ENCODE results near the gene KCNQ1. TPM values are rescaled to one million over a fixed set of nuclear protein-coding genes. Genes with fewer than 3 reads are reported as not detected.
A peak's percentile ranks its signal among the peaks of the same experiment; 100 is the strongest.

KCNQ1 gene
- total RNA-seq, 3 donors from 2014 or later: 3.6 to 6.2 (median 5.1) TPM

DNA sequence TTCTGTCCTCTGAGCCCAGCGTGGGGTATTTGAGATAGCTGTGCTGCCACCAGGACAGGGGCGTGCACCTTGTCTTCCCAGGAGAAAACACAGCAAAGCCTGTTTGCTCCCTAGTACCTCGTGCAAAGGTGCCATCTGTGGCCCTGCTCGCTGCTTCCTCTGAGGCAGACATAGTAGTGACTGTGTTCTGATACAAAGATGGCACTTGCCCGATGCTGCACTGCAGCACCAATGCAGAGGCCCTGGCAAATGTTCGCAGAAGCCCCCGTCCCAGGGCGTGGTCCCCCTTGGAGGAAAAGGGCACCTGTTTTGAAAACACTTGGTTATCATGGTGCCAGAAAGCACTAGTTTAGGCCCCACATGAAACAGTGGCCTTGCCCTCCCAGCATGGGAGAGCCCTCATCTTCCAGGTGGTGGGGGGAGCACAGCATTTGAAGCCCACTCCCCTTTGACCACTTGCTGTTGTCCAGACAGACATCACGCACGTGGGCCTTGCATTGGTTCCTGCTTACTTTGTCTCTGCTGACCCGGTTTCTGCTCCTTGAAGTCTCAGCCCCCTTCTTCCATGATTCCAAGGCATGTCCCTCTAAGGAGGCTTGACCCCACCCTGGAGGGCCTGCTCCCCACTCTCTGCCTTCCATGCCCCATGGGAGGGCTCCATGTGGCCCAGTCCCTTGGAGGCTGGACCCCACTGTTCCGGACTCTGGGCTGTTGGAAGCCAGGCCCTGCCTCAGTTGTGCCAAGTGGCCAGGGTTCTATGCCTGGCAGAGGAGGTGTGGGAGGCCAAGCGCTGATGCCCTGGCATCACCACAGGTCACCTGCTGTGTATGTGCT lies 145.5 kb downstream of the KCNQ1 start:
- DNase-seq (ENCODE audit: low spot score in 2 of 2): no peak

GRCh38 chr11:2590965-2591754 lies 146.4 kb downstream of the KCNQ1 start:
- H3K27me3 ChIP-seq: no peaks in the 10 kb centered on the region
- peak in 1 of 2 donors; percentile 16 for DNase-seq (ENCODE audit: low spot score in 2 of 2)
- H3K36me3 ChIP-seq: no peaks in the 10 kb centered on the region
- TF ChIP-seq POLR2A (IDR thresholded peaks at IDR 0.05) (no peak), POLR2AphosphoS5 (IDR thresholded peaks at IDR 0.05) (no peak)
- no peaks in the 10 kb centered on the region for H3K4me1 ChIP-seq
- H3K27ac ChIP-seq: no peak overlapping the region
- intact Hi-C loops (cut with DNase I; ENCODE audit: low total_unique reads): no loop called here
- peaks cover 0 to 4% of the 10 kb centered on the region in 2 donors for H3K9me3 ChIP-seq
- H3K4me3 ChIP-seq: no peak overlapping the region

More for the DNA sequence above, 145.5 kb downstream of the KCNQ1 start:
- Histone ChIP-seq H3K9me3 (peaks cover 0 to 4% of the 10 kb centered on the region in 2 donors), H3K4me1 (no peaks in the 10 kb centered on the region), H3K27me3 (no peaks in the 10 kb centered on the region), H3K27ac (no peak overlapping the region), H3K36me3 (no peaks in the 10 kb centered on the region), H3K4me3 (no peak overlapping the region)
- no peak for TF ChIP-seq CTCF (IDR thresholded peaks at IDR 0.05)
- no peak for TF ChIP-seq POLR2AphosphoS5 (IDR thresholded peaks at IDR 0.05)
- no peak for TF ChIP-seq POLR2A (IDR thresholded peaks at IDR 0.05)
- intact Hi-C loops (cut with DNase I; ENCODE audit: low total_unique reads): no loop called here

- Histone ChIP-seq H3K4me3 (no peak overlapping the region), H3K9me3 (peaks cover 0 to 4% of the 10 kb centered on the region in 2 donors), H3K36me3 (no peaks in the 10 kb centered on the region), H3K27ac (no peak overlapping the region), H3K4me1 (no peaks in the 10 kb centered on the region), H3K27me3 (no peaks in the 10 kb centered on the region)
- DNase-seq (ENCODE audit: low spot score in 2 of 2): no peak
- TF ChIP-seq POLR2A (IDR thresholded peaks at IDR 0.05) (no peak), POLR2AphosphoS5 (IDR thresholded peaks at IDR 0.05) (no peak), CTCF (IDR thresholded peaks at IDR 0.05) (no peak)
- intact Hi-C loops (cut with DNase I; ENCODE audit: low total_unique reads): no loop called here
These were observed 147.0 kb downstream of the KCNQ1 start for GRCh38 chr11:2591805-2592204.

GRCh38 chr11:2592559-2593392 lies 148.0 kb downstream of the KCNQ1 start:
- H3K36me3 ChIP-seq: no peaks in the 10 kb centered on the region
- H3K9me3 ChIP-seq: peaks cover 0 to 4% of the 10 kb centered on the region in 2 donors
- no peak overlapping the region for H3K27ac ChIP-seq
- H3K27me3 ChIP-seq: no peaks in the 10 kb centered on the region
- TF ChIP-seq CTCF (IDR thresholded peaks at IDR 0.05): no peak
- TF ChIP-seq POLR2A (IDR thresholded peaks at IDR 0.05): no peak
- no peak for TF ChIP-seq POLR2AphosphoS5 (IDR thresholded peaks at IDR 0.05)
- intact Hi-C loops (cut with DNase I; ENCODE audit: low total_unique reads): no loop called here
- peak in 1 of 2 donors; percentile 15 for DNase-seq (ENCODE audit: low spot score in 2 of 2)
- no peak overlapping the region for H3K4me3 ChIP-seq
- H3K4me1 ChIP-seq: no peaks in the 10 kb centered on the region

GRCh38 chr11:2593393-2593950 lies 148.7 kb downstream of the KCNQ1 start:
- TF ChIP-seq POLR2A (IDR thresholded peaks at IDR 0.05): no peak
- TF ChIP-seq CTCF (IDR thresholded peaks at IDR 0.05): no peak
- TF ChIP-seq POLR2AphosphoS5 (IDR thresholded peaks at IDR 0.05): no peak
- H3K4me3 ChIP-seq: no peak overlapping the region
- intact Hi-C loops (cut with DNase I; ENCODE audit: low total_unique reads): no loop called here
- no peak overlapping the region for H3K27ac ChIP-seq
- peaks cover 0 to 4% of the 10 kb centered on the region in 2 donors for H3K9me3 ChIP-seq
- H3K36me3 ChIP-seq: no peaks in the 10 kb centered on the region
- DNase-seq (ENCODE audit: low spot score in 2 of 2): peak in 1 of 2 donors; percentile 13
- no peaks in the 10 kb centered on the region for H3K4me1 ChIP-seq
- H3K27me3 ChIP-seq: no peaks in the 10 kb centered on the region
